B cell (primary cell): ENCODE data around the gene ABHD3. TPM values are rescaled to one million over a fixed set of nuclear protein-coding genes. Genes with fewer than 3 reads are reported as not detected.

Experiments
- ATAC-seq: fragments of 200-7000 bp; cut with Tn5 transposase; one replicate; pipeline ENCODE4 v1.10.0; 2021; ENCODE audit warnings: low read depth, mild to moderate bottlenecking, moderate number of reproducible peaks, moderate library complexity
- CTCF ChIA-PET: fragments of 350-600 bp; sonication (Branson Sonifier 250); formaldehyde crosslinking; loops from one replicate; lab custom pipeline; 2021; ENCODE audit warnings: antibody characterized with exemption, inconsistent platforms; lab: Charles Lee
- POLR2A ChIA-PET: fragments of 350-600 bp; sonication (Branson Sonifier 250); formaldehyde crosslinking; loops from one replicate; lab custom pipeline; 2021; ENCODE audit warnings: antibody characterized with exemption; lab: Charles Lee
- DNase-seq: peaks from one replicate; pipeline ENCODE4 v3.0.0; 2013
- H2AFZ ChIP-seq: 2 replicates; pipeline ENCODE4 v1.6.1; 2012; ENCODE audit warnings: mild to moderate bottlenecking, low read depth, low read length; ENCODE audit not compliant: insufficient read depth, poor library complexity, severe bottlenecking
- H3K27ac ChIP-seq, 2 donors: 1 replicate in 1 of 2; 2 replicates in 1 of 2; pipeline ENCODE4 v1.5.1; 2012 to 2013; ENCODE audit warnings: low read length in 2 of 2, mild to moderate bottlenecking in 2 of 2, moderate library complexity in 1 of 2
- H3K27me3 ChIP-seq, 4 experiments: fragments of 200-600 bp in 1 of 4; sonication (generic) in 1 of 4; replicated peaks in 1 of 4; 1 replicate in 2 of 4; 2 replicates in 2 of 4; pipeline versions ENCODE4 v1.6.1 to v1.7.0; 2013 to 2016; ENCODE audit warnings: low read length in 3 of 4, mild to moderate bottlenecking in 2 of 4, mixed read lengths in 1 of 4, moderate library complexity in 1 of 4; ENCODE audit not compliant: insufficient read depth in 4 of 4, control insufficient read depth in 3 of 4; ENCODE audit errors: control extremely low read depth in 1 of 4
- H3K36me3 ChIP-seq, 2 experiments: replicated peaks in 1 of 2; 1 replicate in 1 of 2; 2 replicates in 1 of 2; pipeline versions ENCODE4 v1.6.1 to v1.7.1; 2013; ENCODE audit warnings: low read length in 1 of 2; ENCODE audit not compliant: insufficient read depth in 2 of 2, control insufficient read depth in 1 of 2; ENCODE audit errors: control extremely low read depth in 1 of 2, extremely low read depth in 1 of 2
- H3K4me1 ChIP-seq, 2 donors: fragments of 200-600 bp in 1 of 2; sonication (generic) in 1 of 2; 1 replicate in 1 of 2; 2 replicates in 1 of 2; pipeline versions ENCODE4 v1.5.1 to v1.6.1; 2013 to 2017; ENCODE audit warnings: low read length in 2 of 2; ENCODE audit not compliant: control insufficient read depth in 2 of 2, insufficient read depth in 2 of 2
- H3K4me2 ChIP-seq: replicated peaks from 2 replicates; pipeline ENCODE3; 2012; ENCODE audit warnings: mild to moderate bottlenecking, low read depth, low read length; ENCODE audit not compliant: poor library complexity, severe bottlenecking
- H3K4me3 ChIP-seq, 5 experiments: fragments of 200-600 bp in 1 of 5; sonication (generic) in 1 of 5; 1 replicate in 3 of 5; 2 replicates in 2 of 5; pipeline versions ENCODE4 v1.5.1 to v1.7.0; 2011 to 2016; ENCODE audit warnings: low read length in 4 of 5, mild to moderate bottlenecking in 4 of 5, low read depth in 2 of 5, control low read depth in 1 of 5, moderate library complexity in 1 of 5; ENCODE audit not compliant: insufficient read depth in 1 of 5; ENCODE audit errors: control extremely low read depth in 1 of 5, extremely low read depth in 1 of 5
- H3K79me2 ChIP-seq: fragments of 200-600 bp; sonication (generic); one replicate; pipeline ENCODE4 v1.6.0; 2016; ENCODE audit warnings: low read length; ENCODE audit not compliant: control insufficient read depth, insufficient read depth
- H3K9ac ChIP-seq: fragments of 200-600 bp; sonication (generic); 2 replicates; pipeline ENCODE4 v1.6.1; 2017; ENCODE audit warnings: mild to moderate bottlenecking, low read length, moderate library complexity
- H3K9me3 ChIP-seq, 3 donors: one replicate each; pipeline versions ENCODE4 v1.6.1 to v1.7.1; 2013; ENCODE audit warnings: low read length in 2 of 3; ENCODE audit not compliant: control insufficient read depth in 2 of 3, insufficient read depth in 1 of 3; ENCODE audit errors: control extremely low read depth in 1 of 3
- H4K20me1 ChIP-seq: 2 replicates; pipeline ENCODE4 v1.6.0; 2012; ENCODE audit warnings: mild to moderate bottlenecking, low read length; ENCODE audit not compliant: insufficient read depth, control insufficient read depth, poor library complexity, severe bottlenecking
- H3K27ac Mint-ChIP-seq: one replicate; pipeline ENCODE4 v1.8.0; 2021; ENCODE audit warnings: mixed read lengths
- H3K27me3 Mint-ChIP-seq: one replicate; pipeline ENCODE4 v1.8.0; 2021; ENCODE audit warnings: mixed read lengths
- H3K4me1 Mint-ChIP-seq: one replicate; pipeline ENCODE4 v1.8.0; 2021; ENCODE audit warnings: mixed read lengths
- H3K4me3 Mint-ChIP-seq: one replicate; pipeline ENCODE4 v1.8.0; 2021; ENCODE audit warnings: mixed read lengths
- H3K9me3 Mint-ChIP-seq: one replicate; pipeline ENCODE4 v1.8.0; 2022; ENCODE audit warnings: mixed read lengths; ENCODE audit not compliant: insufficient read depth
- EZH2 ChIP-seq: IDR thresholded peaks from 2 replicates; pipeline ENCODE4 v1.6.1; 2012; ENCODE audit warnings: borderline replicate concordance, low read depth, mild to moderate bottlenecking, moderate library complexity, low read length; ENCODE audit not compliant: insufficient read depth, poor library complexity, severe bottlenecking
- WGBS: methylation state at CpG from one replicate; pipeline ENCODE4 v1.1.5; 2013; ENCODE audit warnings: missing lambda C conversion rate; ENCODE audit not compliant: insufficient coverage; 5-methylcytosine and 5-hydroxymethylcytosine counted together
- intact Hi-C: fragments of 100-400 bp; cut with micrococcal nuclease; formaldehyde crosslinking; loops from one replicate; pipeline ENCODE4 v1.10.0; 2022
- polyA plus RNA-seq: library from polyadenylated mRNA; depleted of rRNA; stranded (reverse); fragments of >200 nt; gene quantifications from 2 replicates; pipeline ENCODE4 v1.2.3, GENCODE V29; 2012
- total RNA-seq, 2 donors: library from RNA; stranded (reverse); fragments of 120-200 nt in 1 of 2; gene quantifications; 1 replicate in 1 of 2; 2 replicates in 1 of 2; pipeline versions ENCODE4 v1.2.3 to v1.2.4, GENCODE V29; 2013 to 2022
- TF ChIP-seq, protein P1 (sequence below): fragments of 200-600 bp; IDR thresholded peaks from one replicate; pipeline ENCODE4 v1.8.0; 2022; ENCODE audit warnings: antibody characterized with exemption, mild to moderate bottlenecking

ABHD3 gene
- total and polyA plus RNA-seq, 2 donors (not counting 1 experiment from before 2014, with no cell fraction given) = 24.7 to 27.6 TPM

DNA sequence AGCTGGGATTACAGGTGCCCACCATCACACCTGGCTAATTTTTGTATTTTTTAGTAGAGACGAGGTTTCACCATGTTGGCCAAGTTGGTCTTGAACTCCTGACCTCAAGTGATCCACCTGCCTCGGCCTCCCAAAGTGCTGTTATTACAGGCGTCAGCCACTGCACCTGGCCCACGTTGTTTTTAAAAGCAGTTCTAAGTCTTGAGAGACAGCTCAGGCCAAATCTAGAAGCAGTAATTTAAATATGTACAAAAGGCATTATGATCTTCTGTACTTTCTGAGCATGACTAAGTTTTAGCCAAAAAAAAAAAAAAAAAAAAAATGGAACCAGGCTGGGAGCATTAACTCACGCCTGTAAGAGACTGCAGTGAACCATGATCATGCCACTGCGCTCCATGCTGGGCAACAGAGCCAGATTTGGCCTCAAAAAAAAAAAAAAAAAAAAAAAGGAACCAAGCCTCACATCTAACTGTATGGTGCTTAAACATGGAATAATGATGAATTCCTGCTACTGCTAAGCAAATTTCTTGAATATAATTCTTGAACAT is 4.0 kb downstream of the ABHD3 start:
- Histone ChIP-seq H3K79me2 (peaks cover 30% of the 10 kb centered on the region), H3K9ac (no peak overlapping the region), H3K9me3 (no peaks in the 10 kb centered on the region), H2AFZ (no peak overlapping the region), H3K27me3 (no peaks in the 10 kb centered on the region), H3K4me2 (no peak overlapping the region), H3K27ac (no peak overlapping the region), H3K36me3 (peaks cover 8 to 21% of the 10 kb centered on the region in 2 experiments), H4K20me1 (no peaks in the 10 kb centered on the region), H3K4me1 (peaks cover 10 to 11% of the 10 kb centered on the region in 2 donors), H3K4me3 (no peak overlapping the region)
- Mint-ChIP-seq H3K27ac (no peak overlapping the region), H3K27me3 (no peaks in the 10 kb centered on the region), H3K9me3 (no peaks in the 10 kb centered on the region), H3K4me1 (peaks cover 25% of the 10 kb centered on the region), H3K4me3 (no peak overlapping the region)
- CTCF ChIA-PET = interaction anchor here (1.6 kb wide), 1 partner anchor 100 kb away, joined by 7 read pairs; the partner anchor contains the start of gene ESCO1
- POLR2A ChIA-PET = interaction anchor here (1.1 kb wide), 1 partner anchor 19 kb away, joined by 3 read pairs; no protein-coding TSS in a partner anchor
- TF ChIP-seq, protein P1, sequence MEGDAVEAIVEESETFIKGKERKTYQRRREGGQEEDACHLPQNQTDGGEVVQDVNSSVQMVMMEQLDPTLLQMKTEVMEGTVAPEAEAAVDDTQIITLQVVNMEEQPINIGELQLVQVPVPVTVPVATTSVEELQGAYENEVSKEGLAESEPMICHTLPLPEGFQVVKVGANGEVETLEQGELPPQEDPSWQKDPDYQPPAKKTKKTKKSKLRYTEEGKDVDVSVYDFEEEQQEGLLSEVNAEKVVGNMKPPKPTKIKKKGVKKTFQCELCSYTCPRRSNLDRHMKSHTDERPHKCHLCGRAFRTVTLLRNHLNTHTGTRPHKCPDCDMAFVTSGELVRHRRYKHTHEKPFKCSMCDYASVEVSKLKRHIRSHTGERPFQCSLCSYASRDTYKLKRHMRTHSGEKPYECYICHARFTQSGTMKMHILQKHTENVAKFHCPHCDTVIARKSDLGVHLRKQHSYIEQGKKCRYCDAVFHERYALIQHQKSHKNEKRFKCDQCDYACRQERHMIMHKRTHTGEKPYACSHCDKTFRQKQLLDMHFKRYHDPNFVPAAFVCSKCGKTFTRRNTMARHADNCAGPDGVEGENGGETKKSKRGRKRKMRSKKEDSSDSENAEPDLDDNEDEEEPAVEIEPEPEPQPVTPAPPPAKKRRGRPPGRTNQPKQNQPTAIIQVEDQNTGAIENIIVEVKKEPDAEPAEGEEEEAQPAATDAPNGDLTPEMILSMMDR = no peak
- no peak for TF ChIP-seq EZH2
- intact Hi-C loops = no loop called here
- DNase-seq (no peak), ATAC-seq (no peak)
- WGBS = 86% methylated on average over 4 of the region's 6 CpGs

GRCh38 chr18:21693322-21693721 is 11.3 kb downstream of the ABHD3 start:
- no peak overlapping the region for H3K4me3 Mint-ChIP-seq
- CTCF ChIA-PET = interaction anchor here (2.0 kb wide), 1 partner anchor 8 kb away, joined by 5 read pairs; no protein-coding TSS in a partner anchor

More at GRCh38 chr18:21693322-21693721, 11.3 kb downstream of the ABHD3 start:
- DNase-seq (no peak), ATAC-seq (no peak)
- no peak overlapping the region for H2AFZ ChIP-seq
- H3K4me2 ChIP-seq = no peak overlapping the region
- H3K9me3 ChIP-seq = peaks cover 2 to 9% (median 6%) of the 10 kb centered on the region in 3 donors
- H3K36me3 ChIP-seq = peaks cover 6 to 25% of the 10 kb centered on the region in 2 experiments
- H3K27ac Mint-ChIP-seq = no peak overlapping the region
- H3K79me2 ChIP-seq = peaks cover 11% of the 10 kb centered on the region
- no peaks in the 10 kb centered on the region for H3K4me1 ChIP-seq
- H3K9ac ChIP-seq = no peak overlapping the region
- WGBS = no CpG with 5 or more reads among the region's 2 CpGs
- peaks cover 6% of the 10 kb centered on the region for H3K9me3 Mint-ChIP-seq
- no peak overlapping the region for H3K27ac ChIP-seq
- POLR2A ChIA-PET = no interaction called here
- no peaks in the 10 kb centered on the region for H3K27me3 Mint-ChIP-seq
- H3K4me3 ChIP-seq = no peak overlapping the region
- H4K20me1 ChIP-seq = no peaks in the 10 kb centered on the region
- no peaks in the 10 kb centered on the region for H3K27me3 ChIP-seq
- peaks cover 8% of the 10 kb centered on the region for H3K4me1 Mint-ChIP-seq
- TF ChIP-seq, protein P1 = no peak
- no peak for TF ChIP-seq EZH2
- intact Hi-C loops = no loop called here
